Hippocampal formation (tissue), 2 donors: ENCODE data around the gene ACTA1.
"Not testable (repeated sequence)": the region's sequence is repeated elsewhere in the genome, so short reads cannot be mapped to it uniquely, and the experiment has no call there.

ENCODE experiments used
- DNase-seq, 2 donors: peaks; one replicate each; lab custom pipeline; 2025; lab: John Stamatoyannopoulos, UW

The ACTA1 gene

DNA sequence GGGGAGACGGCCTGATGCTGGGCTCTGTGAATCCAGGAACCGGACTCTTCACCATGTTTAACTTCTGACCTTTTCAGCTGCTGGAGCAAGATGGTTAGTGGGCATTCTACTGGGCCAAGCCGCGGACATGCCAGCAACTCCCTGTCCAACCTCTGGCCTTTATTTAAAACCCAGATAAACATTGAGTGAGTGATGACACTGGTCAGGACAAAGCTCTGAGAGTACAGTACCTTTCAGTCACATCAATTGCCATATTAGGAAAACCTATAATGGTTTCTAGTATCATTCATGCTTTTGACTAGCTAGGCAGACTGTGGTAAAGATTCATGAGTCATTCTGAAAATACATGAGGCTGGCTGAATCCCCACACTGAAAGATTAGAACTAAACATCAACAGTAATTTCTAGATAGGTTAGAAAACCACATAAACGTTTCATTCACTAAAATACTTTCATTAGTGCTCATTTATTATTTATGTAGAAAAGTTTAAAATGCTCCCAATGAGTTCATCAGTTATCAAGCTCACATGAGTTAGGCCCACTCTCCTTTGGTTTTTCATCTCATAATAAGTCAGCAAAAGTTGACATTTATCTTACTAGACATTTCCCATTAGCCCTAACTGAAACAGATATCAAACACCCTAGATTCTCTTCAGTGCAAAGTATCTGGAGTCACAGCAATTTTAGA, 7.1 kb upstream of the ACTA1 start:
- DNase-seq = no peak

DNA sequence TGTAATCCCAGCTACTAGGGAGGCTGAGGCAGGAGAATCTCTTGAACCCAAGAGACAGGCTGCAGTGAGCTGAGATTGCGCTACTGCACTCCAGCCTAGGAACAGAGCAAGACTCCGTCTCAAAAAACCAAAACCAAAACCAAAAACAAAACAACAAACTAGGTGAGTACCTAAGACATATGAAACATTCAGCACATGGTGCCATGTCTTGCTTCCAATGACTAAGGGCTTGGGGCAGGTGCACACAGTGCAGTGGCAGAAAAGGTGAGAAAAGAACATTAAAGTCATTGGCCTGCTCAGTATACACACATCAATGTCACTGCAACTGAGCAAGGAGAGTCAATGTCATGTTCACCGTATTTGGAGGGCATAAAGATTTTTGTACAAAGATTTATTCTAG, 4.1 kb upstream of the ACTA1 start:
- DNase-seq = no peak

GRCh38 chr1:229437443-229437842, 3.5 kb upstream of the ACTA1 start:
- no peak for DNase-seq

- DNase-seq = no peak
These were observed 2.3 kb upstream of the ACTA1 start for GRCh38 chr1:229436201-229436600.

DNA sequence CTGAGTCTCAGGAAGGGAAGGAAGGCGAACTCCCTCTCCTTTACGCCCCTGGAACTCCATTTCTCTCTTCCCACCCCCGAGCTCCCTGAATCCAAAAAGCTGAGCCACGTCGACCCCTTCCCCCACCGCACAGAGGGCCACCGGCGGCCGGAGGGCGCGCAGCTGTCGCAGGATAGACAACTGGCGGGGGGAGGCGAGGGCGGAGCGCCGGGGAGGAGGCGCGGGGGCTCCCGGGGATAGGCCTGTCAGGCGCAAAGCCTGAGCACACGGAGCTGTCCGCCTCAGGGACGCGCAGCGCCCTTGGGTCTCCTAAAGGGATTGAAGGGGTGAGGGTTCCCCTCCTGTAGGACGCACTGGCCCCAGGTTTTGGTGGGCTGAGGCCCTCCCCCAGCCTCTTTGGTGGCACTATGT, 752 bp upstream of the ACTA1 start:
- no peak for DNase-seq

GRCh38 chr1:229433364-229434004, 410 bp downstream of the ACTA1 start:
- DNase-seq = no peak

GRCh38 chr1:229432905-229433304, 989 bp downstream of the ACTA1 start:
- no peak for DNase-seq

DNA sequence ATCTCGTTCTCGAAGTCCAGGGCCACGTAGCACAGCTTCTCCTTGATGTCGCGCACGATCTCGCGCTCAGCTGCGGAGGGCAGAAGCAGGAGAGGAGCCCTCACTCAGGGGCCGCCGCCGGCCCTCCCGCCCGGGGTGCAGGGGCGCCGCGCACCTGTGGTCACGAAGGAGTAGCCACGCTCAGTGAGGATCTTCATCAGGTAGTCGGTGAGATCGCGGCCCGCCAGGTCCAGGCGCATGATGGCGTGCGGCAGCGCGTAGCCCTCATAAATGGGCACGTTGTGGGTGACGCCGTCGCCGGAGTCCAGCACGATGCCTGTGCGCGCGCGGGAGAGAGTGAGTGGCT, 1.8 kb downstream of the ACTA1 start:
- DNase-seq = no peak

DNA sequence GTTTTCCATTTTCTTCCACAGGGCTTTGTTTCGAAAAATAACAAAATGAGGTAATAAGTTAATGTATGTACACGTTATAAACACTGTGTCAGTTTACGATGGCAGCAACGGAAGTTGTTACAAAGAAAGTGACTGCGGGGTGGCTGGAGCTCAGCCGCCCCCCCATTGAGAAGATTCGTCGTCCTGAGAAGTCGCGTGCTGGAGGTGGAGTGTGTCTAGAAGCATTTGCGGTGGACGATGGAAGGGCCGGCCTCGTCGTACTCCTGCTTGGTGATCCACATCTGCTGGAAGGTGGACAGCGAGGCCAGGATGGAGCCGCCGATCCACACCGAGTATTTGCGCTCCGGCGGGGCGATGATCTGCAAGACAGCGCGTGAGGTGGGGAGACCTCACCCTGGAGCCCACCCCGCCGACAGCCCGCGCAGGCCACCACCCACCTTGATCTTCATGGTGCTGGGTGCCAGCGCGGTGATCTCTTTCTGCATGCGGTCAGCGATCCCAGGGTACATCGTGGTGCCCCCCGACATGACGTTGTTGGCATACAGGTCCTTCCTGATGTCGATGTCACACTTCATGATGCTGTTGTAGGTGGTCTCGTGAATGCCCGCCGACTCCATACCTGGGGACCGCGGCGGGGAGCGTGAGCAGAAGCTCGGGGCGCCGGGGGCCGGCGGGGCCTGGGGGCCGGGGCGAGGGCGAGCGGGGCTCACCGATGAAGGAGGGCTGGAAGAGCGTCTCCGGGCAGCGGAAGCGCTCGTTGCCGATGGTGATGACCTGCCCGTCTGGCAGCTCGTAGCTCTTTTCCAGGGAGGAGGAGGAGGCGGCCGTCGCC, 2.4 kb downstream of the ACTA1 start:
- DNase-seq = no peak

DNA sequence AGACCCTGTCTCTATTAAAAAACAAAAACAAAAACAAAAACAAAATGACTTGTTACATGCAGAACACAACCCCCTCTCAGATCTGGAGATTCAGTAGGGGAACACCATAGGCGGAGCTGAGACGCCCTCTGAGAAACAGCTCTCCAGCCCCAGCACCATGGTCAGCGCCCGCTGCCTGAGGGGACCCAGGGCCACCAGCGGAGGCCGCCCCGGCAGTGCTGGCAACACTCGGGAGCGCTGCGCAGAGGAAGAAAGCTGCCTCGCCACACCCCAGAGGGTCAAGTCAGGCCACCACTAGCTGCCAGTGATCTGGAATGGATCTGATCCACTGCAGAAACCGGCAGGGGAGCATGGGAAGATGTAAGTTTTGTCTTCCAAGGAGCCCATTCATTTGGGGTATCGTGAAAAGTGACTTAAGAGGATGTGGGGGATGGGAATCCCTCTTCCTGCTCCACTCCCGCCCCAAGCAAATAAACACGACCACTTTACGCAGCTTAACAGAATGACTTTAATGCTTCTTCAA, 3.1 kb downstream of the ACTA1 start:
- no peak for DNase-seq

DNA sequence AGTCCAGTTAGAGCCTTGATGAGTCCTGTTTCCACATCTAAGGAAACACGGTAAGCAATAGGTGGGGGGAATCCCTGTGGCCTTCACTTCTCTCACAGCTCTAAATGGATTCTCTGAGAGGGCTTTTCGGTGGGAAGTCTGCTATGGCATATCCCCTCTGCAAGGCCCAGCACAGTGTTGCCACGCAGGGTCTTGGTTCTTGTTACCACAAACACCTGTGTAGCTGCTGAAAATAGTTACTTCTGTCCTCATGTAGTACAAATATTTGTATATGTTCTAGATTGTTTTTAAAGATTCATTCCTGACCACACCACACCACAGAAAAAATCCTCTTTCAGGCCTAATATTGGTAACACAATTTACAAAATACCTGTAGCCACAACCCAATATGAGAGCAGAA, 5.6 kb downstream of the ACTA1 start:
- DNase-seq = no peak

- DNase-seq = no peak
These were observed 6.3 kb downstream of the ACTA1 start for GRCh38 chr1:229427572-229427971.

DNA sequence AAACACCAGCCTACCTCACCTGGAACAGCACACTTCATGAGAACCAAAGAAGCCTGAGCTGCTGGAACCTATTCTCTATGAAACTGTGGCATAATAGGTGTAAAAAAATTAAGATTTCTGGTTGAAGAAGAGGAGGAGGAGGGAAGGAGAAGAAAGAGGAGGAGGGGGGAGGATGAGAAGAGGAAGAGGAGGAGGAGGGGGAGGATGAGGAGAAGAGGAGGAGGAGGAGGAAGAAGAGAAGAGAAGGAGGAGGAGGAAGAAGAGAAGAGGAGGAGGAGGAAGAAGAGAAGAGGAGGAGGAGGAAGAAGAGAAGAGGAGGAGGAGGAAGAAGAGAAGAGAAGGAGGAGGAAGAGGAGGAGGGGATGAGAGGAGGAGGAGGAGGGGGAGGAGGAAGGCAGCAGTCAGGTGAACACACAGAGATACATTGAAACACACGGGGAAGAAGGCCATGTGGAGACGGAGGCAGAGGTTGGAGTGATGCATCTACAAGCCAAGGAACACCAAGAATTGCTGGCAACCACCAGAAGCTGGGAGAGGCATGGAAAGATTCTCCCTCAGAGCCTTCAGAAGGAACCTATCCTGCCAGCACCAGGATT, 8.2 kb downstream of the ACTA1 start:
- DNase-seq = no peak

DNA sequence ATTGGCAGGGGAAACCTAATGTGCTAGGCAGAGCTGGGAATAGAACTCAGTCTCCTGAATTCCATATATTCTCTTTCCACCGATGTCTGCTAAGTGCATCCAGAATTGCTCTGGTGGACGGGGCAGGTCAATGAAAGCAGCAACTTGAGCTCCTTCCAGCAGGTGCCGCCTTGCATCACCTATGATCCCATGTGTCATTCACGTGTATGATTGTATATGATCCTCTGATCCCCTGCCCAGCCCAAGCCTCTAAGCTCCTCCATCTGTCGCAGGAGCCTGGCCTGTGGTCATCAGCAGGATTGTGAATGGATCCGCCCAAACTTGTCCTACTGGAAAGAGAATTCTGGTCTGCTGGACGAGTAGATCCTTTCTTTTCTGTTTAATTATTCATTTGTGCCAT, 13.1 kb downstream of the ACTA1 start:
- DNase-seq = no peak

GRCh38 chr1:229420224-229420623, 13.7 kb downstream of the ACTA1 start:
- no peak for DNase-seq

GRCh38 chr1:229418586-229418985, 15.3 kb downstream of the ACTA1 start:
- not testable (repeated sequence) for DNase-seq

- not testable (repeated sequence) for DNase-seq
These were observed 21.1 kb downstream of the ACTA1 start for GRCh38 chr1:229412810-229413209.

DNA sequence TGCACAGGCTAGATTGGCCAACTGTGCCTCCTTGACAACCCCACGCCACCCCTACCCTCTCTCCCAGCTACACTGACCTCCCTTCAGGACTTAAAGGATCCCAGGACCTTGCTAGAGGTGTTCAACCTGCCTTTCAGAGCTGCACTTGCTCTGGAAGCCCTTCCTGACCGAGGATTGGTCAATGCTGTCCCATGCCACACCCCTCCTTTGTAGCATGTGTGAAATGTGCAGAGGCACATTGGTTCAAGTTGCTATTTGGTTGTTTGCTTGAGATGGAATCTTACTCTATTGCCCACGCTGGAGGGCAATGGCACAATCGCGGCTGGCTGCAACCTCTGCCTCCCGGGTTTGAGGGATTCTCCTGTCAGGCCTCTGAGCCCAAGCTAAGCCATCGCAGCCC, 21.8 kb downstream of the ACTA1 start:
- DNase-seq = no peak

DNA sequence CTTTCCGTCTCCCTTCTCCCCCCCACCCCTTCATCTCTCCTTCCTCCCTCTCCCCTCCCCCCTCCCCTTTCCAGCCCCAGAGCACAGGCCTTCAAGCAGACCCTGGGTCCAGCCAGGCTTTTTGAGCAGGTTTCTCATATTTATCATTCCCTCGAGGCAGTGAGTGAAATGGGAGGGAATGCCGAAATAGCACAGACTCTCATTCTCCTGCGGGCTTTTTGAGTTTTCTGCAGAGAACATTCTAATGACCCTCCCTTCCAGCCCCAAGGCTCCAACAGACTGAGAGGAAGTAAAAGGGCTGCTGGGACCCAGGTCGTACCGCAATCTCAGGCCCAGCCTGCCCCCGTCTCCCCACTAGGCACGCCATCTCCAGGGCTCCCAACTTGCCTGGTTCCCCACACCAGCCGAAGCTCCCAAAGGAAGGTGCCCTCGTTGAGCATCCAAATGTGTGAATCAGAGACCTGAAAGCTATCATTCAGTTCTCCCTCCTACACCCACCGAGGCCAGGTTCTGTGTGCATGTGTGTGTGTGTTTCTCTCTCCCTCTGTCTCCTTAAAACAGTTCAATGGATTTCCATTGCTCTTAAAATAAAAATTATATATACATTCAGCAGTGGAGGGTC, 22.3 kb downstream of the ACTA1 start:
- no peak for DNase-seq

DNA sequence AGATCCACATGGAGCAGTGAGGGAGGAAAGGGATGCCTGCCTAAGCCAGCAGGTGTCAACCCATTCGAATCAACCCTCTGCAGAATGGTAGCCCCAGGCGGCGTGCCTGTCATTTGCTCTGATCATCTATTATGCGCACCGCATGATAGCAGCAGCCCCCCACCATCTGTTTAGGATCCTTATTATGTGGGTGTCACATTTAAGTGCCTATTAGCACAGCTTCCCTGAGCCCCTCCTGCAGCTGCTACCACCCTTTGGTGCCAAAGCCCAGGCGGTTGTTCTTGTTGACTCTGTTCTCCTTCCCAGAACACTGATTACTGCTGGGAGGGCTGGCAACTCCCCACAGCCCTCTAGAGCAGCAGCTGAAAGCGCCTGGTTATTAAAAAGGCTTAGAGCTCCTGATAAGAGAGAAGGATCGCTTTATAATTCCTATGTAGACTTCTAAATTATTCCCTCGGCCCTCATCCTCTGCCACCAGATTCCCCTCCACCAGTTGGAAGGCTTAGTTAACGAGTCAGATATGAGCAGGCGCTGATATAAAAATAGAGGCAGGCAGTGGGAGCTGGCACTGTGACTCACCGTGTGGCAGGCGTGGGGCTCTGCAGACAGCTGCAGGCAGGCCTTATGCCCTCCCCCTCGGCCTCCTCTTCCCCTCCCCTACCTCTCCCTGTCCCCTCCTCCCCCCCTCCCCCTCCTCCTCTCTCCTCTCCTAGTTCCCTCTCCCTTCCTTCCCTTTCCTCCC, 23.0 kb downstream of the ACTA1 start:
- peak in 1 of 2 donors; percentile 62 for DNase-seq

GRCh38 chr1:229410370-229410691, 23.6 kb downstream of the ACTA1 start:
- no peak for DNase-seq
